Measurements from ENCODE around the gene ANKRD26.
A peak's percentile ranks its signal among the peaks of the same experiment; 100 is the strongest.
"Not testable (repeated sequence)": the region's sequence is repeated elsewhere in the genome, so short reads cannot be mapped to it uniquely, and the experiment has no call there.

Gene ANKRD26

GRCh38 chr10:27099916-27100812 is at the start of gene ANKRD26:
Gene ANKRD26 (minus strand): TSS chr10:27100494. CDS start chr10:27100326, 168 bp downstream.
- peak; percentile 98 for DNase-seq

GRCh38 chr10:27147701-27148100 is 47.4 kb upstream of the ANKRD26 start:
- peak; percentile 31 to 44 for DNase-seq

DNA sequence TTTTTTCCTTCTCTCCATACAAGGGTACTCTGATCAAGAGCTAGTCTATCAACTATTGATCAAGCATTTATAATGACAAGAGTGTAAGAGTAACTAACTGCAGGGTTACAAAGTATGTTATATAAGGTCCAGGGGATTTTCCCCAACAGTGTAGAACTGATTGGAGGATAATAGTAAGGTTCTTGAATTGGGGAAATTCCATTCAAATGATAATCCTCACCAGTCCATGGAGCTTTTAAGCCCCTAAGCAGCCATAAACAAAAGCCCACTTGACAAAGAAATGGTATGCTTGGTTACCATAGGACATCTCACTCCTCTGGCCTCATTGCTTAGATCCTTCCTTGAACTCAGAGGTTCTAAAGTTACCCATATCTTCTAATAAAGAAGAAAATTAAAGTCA is 45.6 kb upstream of the ANKRD26 start:
- DNase-seq = no peak

DNA sequence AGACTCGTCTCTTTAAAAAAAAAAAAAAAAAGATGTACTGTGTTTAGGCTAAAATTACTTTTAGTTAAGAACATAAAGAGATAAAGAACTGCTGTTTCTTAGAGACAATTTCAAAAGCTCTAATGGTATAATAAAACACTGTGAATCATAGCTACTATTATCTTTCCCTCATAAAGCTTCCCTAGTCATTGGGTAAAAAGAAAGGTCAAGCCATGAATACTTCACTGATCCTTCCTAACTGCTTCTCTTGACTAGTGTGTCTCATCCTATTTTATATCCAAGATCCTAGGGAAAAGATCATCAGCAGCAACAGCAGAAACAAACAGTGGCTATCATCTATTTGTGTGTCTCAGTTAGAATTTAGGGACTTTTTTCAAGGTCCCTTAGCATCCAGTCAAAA is 43.4 kb upstream of the ANKRD26 start:
- DNase-seq = no peak

- no peak for DNase-seq
These were observed 38.0 kb upstream of the ANKRD26 start for GRCh38 chr10:27138277-27138676.

DNA sequence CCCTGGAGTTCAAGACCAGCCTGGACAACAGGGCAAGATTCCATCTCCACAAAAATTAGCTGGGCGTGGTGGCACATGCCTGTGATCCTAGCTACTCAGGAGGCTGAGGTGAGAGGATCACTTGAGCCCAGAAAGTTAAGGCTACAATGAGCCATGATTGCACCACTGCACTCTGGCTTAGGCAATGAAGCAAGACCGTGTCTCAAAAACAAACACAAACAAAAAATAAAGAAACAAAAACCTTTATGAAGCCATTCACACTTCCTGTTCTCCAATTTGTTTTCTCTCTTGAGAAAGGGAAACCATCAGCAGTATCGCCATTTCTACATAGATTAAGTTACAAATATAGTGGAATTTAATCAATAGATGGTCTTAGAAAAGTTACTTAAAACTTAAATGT is 34.1 kb upstream of the ANKRD26 start:
- DNase-seq = no peak

DNA sequence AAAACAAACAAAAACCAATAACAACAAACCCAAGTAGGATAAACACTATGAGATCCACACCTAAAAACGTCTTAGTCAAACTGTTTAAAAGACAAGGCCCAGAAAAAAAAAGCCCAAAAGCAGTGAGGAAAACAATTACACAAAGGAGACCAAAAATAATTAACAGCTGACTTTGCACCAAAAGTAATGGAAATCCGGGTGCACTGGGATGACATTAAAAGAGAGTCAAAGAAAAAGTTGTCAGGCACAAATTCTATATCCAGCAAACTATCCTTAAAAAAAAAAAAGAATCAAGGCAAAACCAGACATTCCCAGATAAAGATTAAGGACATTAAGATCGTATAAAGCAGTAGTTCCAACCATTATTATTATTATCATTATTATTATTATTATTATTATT is 7.9 kb upstream of the ANKRD26 start:
- no peak for DNase-seq

- DNase-seq = no peak
These were observed 4.6 kb upstream of the ANKRD26 start for GRCh38 chr10:27104919-27105318.

DNA sequence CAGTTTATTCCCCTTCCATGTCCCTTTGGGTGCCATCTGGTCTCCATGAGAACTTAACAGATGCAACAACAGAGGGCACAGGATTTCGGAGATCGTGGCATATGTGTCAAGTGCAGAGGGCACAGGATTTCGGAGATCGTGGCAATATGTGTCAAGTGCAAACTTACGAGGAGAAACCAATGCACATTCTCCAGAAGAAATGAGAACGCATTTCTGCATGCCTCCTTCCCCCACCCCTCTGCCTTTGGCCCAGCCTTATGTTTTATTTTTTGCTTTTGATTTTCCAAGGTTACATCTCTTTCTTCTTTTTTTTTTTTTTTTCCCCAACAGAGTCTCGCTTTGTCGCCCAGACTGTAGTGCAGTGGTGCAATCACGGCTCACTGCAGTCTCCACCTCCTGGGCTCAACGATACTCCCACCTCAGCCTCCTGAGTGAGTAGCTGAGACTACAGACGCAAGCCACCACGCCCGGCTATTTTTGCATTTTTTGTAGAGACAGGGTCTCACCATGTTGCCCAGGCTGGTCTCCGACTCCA is 586 bp upstream of the ANKRD26 start:
- DNase-seq = no peak

DNA sequence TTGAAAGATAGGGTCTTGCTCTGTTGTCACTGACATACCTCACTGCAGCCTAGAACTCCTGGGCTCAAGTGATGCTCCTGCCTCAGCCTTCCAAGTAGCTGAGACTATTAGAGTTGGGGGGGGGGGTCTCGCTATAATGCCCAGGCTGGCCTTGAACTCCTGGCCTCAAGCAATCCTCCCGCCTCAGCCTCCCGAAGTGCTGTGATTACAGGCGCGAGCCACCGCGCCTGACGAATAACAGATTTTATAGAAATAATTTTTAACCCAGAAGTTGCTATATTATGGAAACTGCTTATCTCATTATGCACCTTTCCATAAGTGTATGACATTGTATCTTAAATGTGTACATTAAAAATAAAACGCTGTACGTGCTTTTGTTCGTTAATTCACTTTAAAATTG is 846 bp downstream of the ANKRD26 start:
- no peak for DNase-seq

DNA sequence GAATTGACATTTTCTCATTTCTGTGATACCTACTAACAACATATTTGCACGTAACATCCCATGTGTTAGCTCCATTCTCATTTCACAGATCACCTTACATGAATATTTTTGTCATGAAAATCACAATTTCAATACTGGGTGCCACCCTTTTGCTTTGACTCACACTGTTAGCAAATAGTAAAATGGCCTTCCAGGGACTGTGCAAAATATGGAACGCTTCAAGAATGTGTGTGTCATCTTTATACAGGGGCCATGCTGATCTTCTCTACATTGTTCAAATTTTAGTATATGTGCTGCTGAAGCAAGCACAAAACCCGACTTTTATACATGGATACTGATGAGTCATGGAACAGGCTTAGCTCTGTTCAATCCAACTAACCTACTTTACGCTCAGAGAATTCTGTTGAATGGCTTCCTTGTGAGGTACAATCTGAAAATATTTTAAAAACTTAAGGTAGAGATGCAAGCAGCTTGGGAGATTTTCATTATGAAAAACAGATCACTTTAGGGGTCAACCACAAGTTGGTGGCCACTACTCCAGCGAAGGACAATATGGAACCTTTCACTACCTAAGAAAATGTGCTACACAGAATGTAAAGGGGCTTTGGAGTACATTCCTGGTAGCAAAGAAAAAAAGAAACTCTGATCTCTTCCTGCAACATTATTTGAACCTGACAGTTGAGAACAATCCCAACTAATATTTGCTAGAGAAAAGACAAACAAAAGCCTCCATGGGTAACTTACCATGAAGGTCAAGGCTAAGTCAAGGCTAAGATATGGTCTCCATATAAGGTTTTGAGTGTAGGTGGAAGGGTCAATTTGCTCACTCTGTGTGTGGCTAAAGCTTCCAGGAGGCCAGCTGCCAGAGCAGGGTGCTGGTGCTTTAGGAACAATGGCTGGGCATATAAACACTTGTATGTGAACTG is 11.9 kb downstream of the ANKRD26 start:
- no peak for DNase-seq

DNA sequence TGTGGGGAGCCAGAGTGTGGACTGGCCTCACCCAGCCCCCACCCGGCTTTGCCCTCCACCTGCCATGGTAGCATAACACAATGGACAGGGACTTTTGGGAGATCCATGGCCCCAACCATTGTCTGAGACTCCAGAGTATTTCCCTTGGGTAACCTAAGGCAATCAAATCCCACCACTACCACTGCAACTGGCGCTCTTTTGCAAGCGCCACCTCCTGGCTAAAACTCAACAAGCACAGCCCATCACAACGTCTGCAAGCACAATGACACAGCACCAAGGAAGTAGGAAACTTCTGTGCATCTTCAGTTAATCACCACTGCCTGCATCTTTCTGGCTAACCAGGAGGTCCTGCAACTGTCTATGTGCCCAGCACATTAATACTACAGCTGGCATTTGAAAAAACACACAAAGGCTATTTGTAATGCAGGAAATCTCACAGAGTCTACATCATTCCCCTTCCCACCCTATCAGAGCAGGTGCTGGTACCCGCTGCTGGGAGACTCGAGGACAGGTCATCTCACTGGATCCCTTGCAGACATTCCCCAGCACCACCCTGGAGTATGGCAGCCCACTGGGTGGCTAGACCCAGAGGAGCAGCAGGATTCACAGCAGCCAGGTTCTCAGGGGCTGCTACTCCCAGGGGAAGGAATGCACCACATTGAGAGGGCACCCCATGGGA is 27.7 kb downstream of the ANKRD26 start:
- DNase-seq = no peak

DNA sequence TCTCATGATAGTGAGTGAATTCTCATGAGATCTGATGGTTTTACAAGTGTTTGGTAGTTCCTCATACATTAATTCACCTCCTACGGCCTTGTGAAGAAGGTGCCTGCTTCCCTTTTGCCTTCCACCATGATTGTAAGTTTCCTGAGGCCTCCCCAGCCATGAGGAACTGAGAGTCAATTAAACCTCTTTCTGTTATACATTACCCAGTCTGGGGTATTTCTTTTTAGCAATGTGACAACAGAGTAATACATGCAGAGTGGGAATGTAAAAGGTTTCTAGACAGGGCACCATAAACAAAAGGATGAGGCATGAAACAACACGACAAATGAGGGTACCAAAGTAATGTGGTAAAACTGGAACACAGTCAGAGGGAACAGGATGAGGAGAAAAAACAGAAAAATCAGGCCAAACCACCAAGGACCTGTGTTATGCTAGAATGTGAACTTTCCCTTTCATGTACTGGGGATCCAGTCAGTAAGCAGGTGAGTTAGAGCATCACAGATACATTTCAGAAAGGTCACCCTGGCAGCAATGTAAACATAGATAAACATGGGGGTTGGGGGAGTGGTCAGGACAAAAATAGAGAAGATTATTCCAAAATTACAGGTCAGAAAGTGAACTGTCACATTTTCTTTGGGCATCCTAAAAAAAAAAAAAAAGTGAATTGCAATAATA is 31.9 kb downstream of the ANKRD26 start:
- DNase-seq = no peak

- no peak for DNase-seq
These were observed 35.2 kb downstream of the ANKRD26 start for GRCh38 chr10:27065084-27065483.

DNA sequence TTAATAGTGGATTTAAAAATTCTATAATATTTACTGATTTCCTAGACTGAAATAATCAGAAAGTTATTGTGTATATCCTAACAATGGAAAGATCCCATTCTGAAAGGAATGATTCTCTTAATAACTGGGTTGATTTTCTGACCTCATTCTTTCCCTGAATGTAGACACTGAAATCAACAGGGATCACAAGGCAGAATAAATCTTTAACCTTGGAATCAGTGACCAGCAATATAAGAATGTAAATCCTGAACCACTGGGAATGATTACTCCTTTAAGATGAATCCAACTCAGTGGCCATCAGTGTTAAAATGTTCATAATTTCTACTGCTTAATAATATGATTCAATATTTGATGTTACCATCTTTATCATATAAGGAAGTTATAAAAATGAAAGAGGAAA is 47.6 kb downstream of the ANKRD26 start:
- no peak for DNase-seq

DNA sequence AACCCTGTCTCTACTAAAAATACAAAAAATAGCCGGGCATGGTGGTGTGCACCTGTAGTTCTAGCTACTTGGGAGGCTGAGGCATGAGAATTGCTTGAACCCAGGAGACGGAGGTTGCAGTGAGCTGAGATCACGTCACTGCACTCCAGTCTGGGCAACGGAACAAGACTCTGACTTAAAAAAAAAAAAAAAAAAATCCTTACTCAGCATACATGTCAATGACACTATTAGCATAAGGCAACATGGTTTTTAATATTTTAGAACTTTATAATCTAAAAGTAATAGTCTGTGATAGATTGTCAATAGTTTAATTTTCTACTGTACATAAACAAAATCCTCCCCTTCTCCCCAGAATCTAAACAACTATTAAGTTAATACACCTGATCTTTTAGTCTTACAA is 55.0 kb downstream of the ANKRD26 start:
- not testable (repeated sequence) for DNase-seq

- DNase-seq = no peak
These were observed 59.1 kb downstream of the ANKRD26 start for GRCh38 chr10:27041196-27041595.

DNA sequence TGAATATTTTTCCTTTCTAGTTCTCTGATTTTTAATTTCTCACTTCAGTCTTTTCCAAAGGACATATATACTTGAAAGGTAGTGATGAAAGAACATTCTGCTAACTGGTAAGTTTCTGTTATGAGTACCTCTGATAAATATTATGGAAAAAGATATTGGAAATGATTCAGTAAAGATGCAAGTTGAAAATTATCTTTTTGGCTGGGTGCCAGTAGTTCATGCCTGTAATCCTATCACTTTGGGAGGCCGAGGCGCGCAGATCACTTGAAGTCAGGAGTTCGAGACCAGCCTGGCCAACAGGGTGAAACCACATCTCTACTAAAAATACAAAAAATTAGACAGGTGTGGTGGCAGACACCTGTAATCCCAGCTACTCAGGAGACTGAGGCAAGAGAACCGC is 62.1 kb downstream of the ANKRD26 start:
- no peak for DNase-seq

DNA sequence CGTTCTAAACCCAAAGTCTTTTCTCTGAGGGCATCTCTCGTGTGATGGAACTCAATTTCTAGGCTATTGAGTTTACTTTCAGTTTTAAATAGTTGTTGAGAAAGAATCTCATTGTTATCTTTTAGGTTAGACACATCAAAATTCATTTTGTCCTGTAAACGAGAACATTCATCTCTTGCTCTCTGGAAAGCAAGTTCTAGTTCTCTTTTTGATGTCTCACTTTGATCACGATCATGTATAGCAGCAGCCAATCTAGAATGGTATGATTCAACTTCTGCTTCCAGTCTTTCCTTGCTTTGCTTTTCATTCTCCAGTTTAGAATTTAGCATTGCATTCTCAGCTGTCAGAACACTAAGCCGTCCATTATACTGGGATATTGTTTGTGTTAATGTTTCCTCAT is 65.1 kb downstream of the ANKRD26 start:
- DNase-seq = no peak

DNA sequence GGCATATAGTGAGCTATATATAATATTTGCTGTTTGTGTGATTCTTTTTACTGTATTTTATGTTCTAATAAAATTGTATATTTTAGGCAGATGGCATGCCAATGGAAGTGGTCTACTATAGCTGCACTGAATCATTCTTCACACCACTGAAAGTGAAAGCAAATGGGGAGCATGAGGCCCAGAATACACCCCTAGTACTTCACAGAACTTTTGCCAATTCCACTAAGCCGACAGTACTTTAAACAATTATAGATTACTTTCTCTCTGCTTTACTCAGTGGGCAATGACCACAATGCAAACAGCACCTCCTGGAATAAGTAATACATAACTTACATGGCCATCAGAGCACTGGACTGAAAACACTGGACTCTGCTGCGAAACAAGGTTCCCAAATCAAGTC is 70.2 kb downstream of the ANKRD26 start:
- no peak for DNase-seq

DNA sequence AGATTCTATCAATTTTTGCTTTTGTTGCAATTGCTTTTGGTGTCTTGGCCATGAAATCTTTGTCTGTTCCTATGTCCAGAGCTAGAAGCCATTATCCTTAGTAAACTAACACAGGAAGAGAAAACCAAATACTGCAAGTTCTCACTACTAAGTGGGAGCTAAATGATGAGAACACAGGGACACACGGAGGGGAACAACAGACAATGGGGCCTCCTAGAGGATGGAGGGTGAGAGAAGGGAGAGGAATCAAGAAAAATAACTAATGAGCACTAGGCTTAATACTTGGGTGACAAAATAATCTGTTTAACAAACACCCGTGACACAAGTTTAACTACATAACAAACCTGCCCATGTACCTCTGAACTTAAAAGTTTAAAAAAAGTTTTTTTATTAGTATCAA is 78.2 kb downstream of the ANKRD26 start:
- no peak for DNase-seq

- no peak for DNase-seq
These were observed 80.1 kb downstream of the ANKRD26 start for GRCh38 chr10:27020243-27020642.

Measured in Kasumi-1 (cell line).